IMR-90 (cell line): Measurements from ENCODE around the gene GRK5. TPM values are rescaled to one million over a fixed set of nuclear protein-coding genes. Genes with fewer than 3 reads are reported as not detected.

Experiments
- ATAC-seq: fragments of 200-7000 bp; cut with Tn5 transposase; 2 replicates; pipeline ENCODE4 v1.9.1; 2020; ENCODE audit warnings: low read depth, mild to moderate bottlenecking, moderate library complexity
- BruUV-seq: library from RNA; stranded (reverse); fragments of 400-500 nt; replicated peaks from 2 replicates; lab custom pipeline; 2021; lab: Mats Ljungman, UMichigan
- CTCF ChIA-PET: fragments of 300-600 bp; formaldehyde crosslinking; extraction: SDS; loops from one replicate; lab custom pipeline; 2021; ENCODE audit warnings: antibody characterized with exemption; lab: Yijun Ruan, JAX
- POLR2A ChIA-PET: fragments of 300-600 bp; sonication (Branson Sonifier 250); formaldehyde crosslinking; loops from one replicate; lab custom pipeline; 2022; ENCODE audit warnings: antibody characterized with exemption; ENCODE audit not compliant: unreplicated experiment; lab: Charles Lee
- DNase-seq: peaks from one replicate; pipeline ENCODE4 v3.0.0; 2013
- H2AFZ ChIP-seq: replicated peaks from 2 replicates; pipeline ENCODE3; 2013; ENCODE audit warnings: low read length, mild to moderate bottlenecking; ENCODE audit not compliant: poor library complexity
- H2AK5ac ChIP-seq: 2 replicates; pipeline ENCODE4 v1.6.1; 2013; ENCODE audit warnings: low read depth, low read length, inconsistent platforms
- H2AK9ac ChIP-seq: replicated peaks from 2 replicates; pipeline ENCODE3; 2013; ENCODE audit warnings: mild to moderate bottlenecking, low read depth, low read length, moderate library complexity; ENCODE audit not compliant: poor library complexity
- H2BK120ac ChIP-seq: 2 replicates; pipeline ENCODE4 v1.6.1; 2013; ENCODE audit warnings: low read depth, low read length, inconsistent platforms
- H2BK15ac ChIP-seq: 3 replicates; pipeline ENCODE4 v1.6.1; 2013; ENCODE audit warnings: low read depth, low read length, inconsistent platforms
- H2BK20ac ChIP-seq: 2 replicates; pipeline ENCODE4 v1.6.1; 2013; ENCODE audit warnings: low read depth, mild to moderate bottlenecking, inconsistent platforms, low read length, moderate library complexity
- H2BK5ac ChIP-seq: 2 replicates; pipeline ENCODE4 v1.6.1; 2013; ENCODE audit warnings: mild to moderate bottlenecking, low read depth, low read length, inconsistent platforms; ENCODE audit not compliant: poor library complexity, severe bottlenecking
- H3K14ac ChIP-seq: replicated peaks from 2 replicates; pipeline ENCODE4 v1.6.1; 2013; ENCODE audit warnings: low read depth, low read length, inconsistent platforms
- H3K18ac ChIP-seq: 2 replicates; pipeline ENCODE4 v1.6.1; 2013; ENCODE audit warnings: low read depth, low read length, control low read depth
- H3K23ac ChIP-seq: 2 replicates; pipeline ENCODE4 v1.6.1; 2013; ENCODE audit warnings: low read depth, low read length, inconsistent platforms
- H3K27ac ChIP-seq: 2 replicates; pipeline ENCODE4 v1.5.1; 2013; ENCODE audit warnings: mild to moderate bottlenecking, control low read depth, low read length; ENCODE audit not compliant: insufficient read depth
- H3K27me3 ChIP-seq: 2 replicates; pipeline ENCODE4 v1.6.1; 2013; ENCODE audit warnings: low read length; ENCODE audit not compliant: control insufficient read depth, insufficient read depth
- H3K36me3 ChIP-seq: 2 replicates; pipeline ENCODE4 v1.6.1; 2013; ENCODE audit warnings: low read length, mixed read lengths; ENCODE audit not compliant: control insufficient read depth, insufficient read depth
- H3K4ac ChIP-seq: 2 replicates; pipeline ENCODE4 v1.6.1; 2013; ENCODE audit warnings: low read depth, low read length, inconsistent platforms
- H3K4me1 ChIP-seq: 2 replicates; pipeline ENCODE4 v1.6.1; 2013; ENCODE audit warnings: low read length, mixed read lengths; ENCODE audit not compliant: control insufficient read depth, insufficient read depth
- H3K4me2 ChIP-seq: 2 replicates; pipeline ENCODE4 v1.6.1; 2013; ENCODE audit warnings: low read depth, mild to moderate bottlenecking, control low read depth, low read length, moderate library complexity
- H3K4me3 ChIP-seq: 2 replicates; pipeline ENCODE4 v1.5.1; 2013; ENCODE audit warnings: low read depth, mild to moderate bottlenecking, control low read depth, low read length, moderate library complexity; ENCODE audit not compliant: insufficient read depth
- H3K56ac ChIP-seq: 2 replicates; pipeline ENCODE4 v1.6.1; 2013; ENCODE audit warnings: low read length, inconsistent platforms; ENCODE audit not compliant: insufficient read depth; ENCODE audit errors: extremely low read depth
- H3K79me1 ChIP-seq, 2 experiments: 2 replicates each; pipeline ENCODE4 v1.6.1; 2013; ENCODE audit warnings: low read length in 2 of 2, inconsistent platforms in 1 of 2, low read depth in 1 of 2
- H3K9ac ChIP-seq: 2 replicates; pipeline ENCODE4 v1.6.1; 2013; ENCODE audit warnings: low read depth, low read length, control low read depth
- H3K9me1 ChIP-seq: 2 replicates; pipeline ENCODE4 v1.6.1; 2013; ENCODE audit warnings: low read length, inconsistent platforms; ENCODE audit not compliant: insufficient read depth
- H3K9me3 ChIP-seq: 2 replicates; pipeline ENCODE4 v1.6.1; 2013; ENCODE audit warnings: low read length; ENCODE audit not compliant: control insufficient read depth, insufficient read depth
- H4K20me1 ChIP-seq: 2 replicates; pipeline ENCODE4 v1.6.1; 2013; ENCODE audit warnings: low read length, inconsistent platforms; ENCODE audit not compliant: insufficient read depth
- H4K5ac ChIP-seq: 2 replicates; pipeline ENCODE4 v1.6.1; 2013; ENCODE audit warnings: mild to moderate bottlenecking, low read depth, low read length, control low read depth
- H4K8ac ChIP-seq, 2 experiments: 2 replicates each; pipeline ENCODE4 v1.6.1; 2013; ENCODE audit warnings: low read depth in 2 of 2, low read length in 2 of 2, control low read depth in 1 of 2, inconsistent platforms in 1 of 2
- H4K91ac ChIP-seq: 2 replicates; pipeline ENCODE4 v1.6.1; 2013; ENCODE audit warnings: low read depth, low read length, inconsistent platforms; ENCODE audit not compliant: insufficient read depth
- CEBPB ChIP-seq: IDR thresholded peaks from 2 replicates; pipeline ENCODE4 v1.6.1; 2012; ENCODE audit warnings: low read depth, low read length, improper control_type of control experiment
- CHD1 ChIP-seq: IDR thresholded peaks from 2 replicates; pipeline ENCODE4 v1.6.1; 2012; ENCODE audit warnings: low read depth, low read length, improper control_type of control experiment
- FOS ChIP-seq: fragments of 150-350 bp; IDR thresholded peaks from 2 replicates; pipeline ENCODE4 v1.6.1; 2016; ENCODE audit warnings: low read depth, low read length
- MAFK ChIP-seq: IDR thresholded peaks from 2 replicates; pipeline ENCODE4 v1.6.1; 2012; ENCODE audit warnings: low read depth, low read length, improper control_type of control experiment
- MAZ ChIP-seq: IDR thresholded peaks from 2 replicates; pipeline ENCODE4 v1.6.1; 2012; ENCODE audit warnings: low read depth, mild to moderate bottlenecking, low read length, improper control_type of control experiment, moderate library complexity, borderline replicate concordance
- MXI1 ChIP-seq: IDR thresholded peaks from 2 replicates; pipeline ENCODE4 v1.6.1; 2012; ENCODE audit warnings: low read depth, mild to moderate bottlenecking, low read length, moderate library complexity, borderline replicate concordance
- NFE2L2 ChIP-seq: fragments of 150-350 bp; IDR thresholded peaks from 2 replicates; pipeline ENCODE4 v1.6.1; 2016; ENCODE audit warnings: low read depth, mild to moderate bottlenecking, low read length
- POLR2A ChIP-seq: IDR thresholded peaks from 2 replicates; pipeline ENCODE4 v1.6.1; 2012; ENCODE audit warnings: mild to moderate bottlenecking, low read depth, low read length
- RAD21 ChIP-seq: IDR thresholded peaks from 2 replicates; pipeline ENCODE4 v1.6.1; 2012; ENCODE audit warnings: low read length, improper control_type of control experiment
- RCOR1 ChIP-seq: IDR thresholded peaks from 2 replicates; pipeline ENCODE4 v1.6.1; 2012; ENCODE audit warnings: mild to moderate bottlenecking, low read length, improper control_type of control experiment; ENCODE audit not compliant: insufficient replicate concordance
- RFX5 ChIP-seq: IDR thresholded peaks from 2 replicates; pipeline ENCODE4 v1.8.0; 2012; ENCODE audit warnings: low read depth, mild to moderate bottlenecking, low read length, moderate library complexity
- SMC3 ChIP-seq: fragments of 150-350 bp; IDR thresholded peaks from 2 replicates; pipeline ENCODE4 v1.6.1; 2016; ENCODE audit warnings: low read depth, mild to moderate bottlenecking, antibody characterized with exemption, low read length, moderate library complexity
- WGBS, 2 experiments: methylation state at CpG; one replicate each; pipeline versions ENCODE4 v1.1.5 to v1.1.7; 2013; ENCODE audit warnings: missing lambda C conversion rate in 2 of 2; ENCODE audit not compliant: insufficient read length in 1 of 2; ENCODE audit errors: extremely low coverage in 2 of 2; 5-methylcytosine and 5-hydroxymethylcytosine counted together
- dilution Hi-C: fragments of 300-500 bp; cut with HindIII; formaldehyde crosslinking; loops from one replicate; pipeline ENCODE4 v1.14.3; 2018; ENCODE audit warnings: low sequenced_read_pairs; ENCODE audit not compliant: unreplicated experiment
- in situ Hi-C: fragments of 300-500 bp; cut with MboI; formaldehyde crosslinking; loops from 3 replicates; pipeline ENCODE4 v1.14.3; 2019; ENCODE audit warnings: low sequenced_read_pairs, inconsistent platforms, mixed read lengths
- intact Hi-C: fragments of 100-400 bp; cut with micrococcal nuclease; formaldehyde crosslinking; loops from 2 replicates; pipeline ENCODE4 v1.10.0; 2022
- polyA plus RNA-seq, 3 experiments: library from polyadenylated mRNA; depleted of rRNA; stranded (reverse); fragments of >200 nt; gene quantifications; 2 replicates each; pipeline ENCODE4 v1.2.3, GENCODE V29; 2012; ENCODE audit warnings: low replicate concordance in 1 of 3
- total RNA-seq: library from RNA; depleted of rRNA; stranded (reverse); fragments of >200 nt; gene quantifications from 2 replicates; pipeline ENCODE4 v1.2.3, GENCODE V29; 2012
- TF ChIP-seq, protein P1 (sequence below): fragments of 150-350 bp; IDR thresholded peaks from 2 replicates; pipeline ENCODE4 v1.6.1; 2016; ENCODE audit warnings: low read depth, mild to moderate bottlenecking, low read length, moderate library complexity, borderline replicate concordance
- TF ChIP-seq, protein P2 (sequence below): fragments of 150-350 bp; IDR thresholded peaks from 2 replicates; pipeline ENCODE4 v1.6.1; 2017; ENCODE audit warnings: mild to moderate bottlenecking, antibody characterized with exemption, low read length, low read depth
- TF ChIP-seq, protein P3 (sequence below): conservative IDR thresholded peaks from 2 replicates; pipeline ENCODE4 v1.5.1; 2012; ENCODE audit warnings: mild to moderate bottlenecking, low read depth, low read length, improper control_type of control experiment

The GRK5 gene
- total and polyA plus RNA-seq, 2 of the 4 experiments (the other 2 are of a cell fraction): 12.9 to 16.3 TPM

DNA sequence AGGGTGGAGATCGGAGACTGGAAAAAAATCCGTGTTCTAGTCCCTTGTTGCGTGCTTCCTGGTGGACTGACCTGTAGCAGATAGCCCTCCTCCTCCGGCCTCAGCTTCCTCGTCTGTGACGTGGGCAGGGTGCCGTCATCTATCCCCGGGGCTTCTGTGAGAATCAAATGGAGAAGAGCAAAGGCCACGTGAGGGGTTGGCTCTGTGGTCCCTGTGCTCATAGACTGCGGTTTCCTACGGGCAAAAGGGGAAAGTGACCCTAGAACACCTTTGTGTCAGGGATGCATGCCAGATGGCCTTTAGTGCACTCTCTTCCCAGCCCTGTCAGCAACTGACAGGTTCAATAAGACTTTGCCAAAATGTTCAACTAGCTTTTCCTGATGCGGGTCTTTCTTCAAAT, 33.7 kb downstream of the GRK5 start:
- Histone ChIP-seq H3K4me2 (no peak overlapping the region), H4K8ac (no peak overlapping the region), H4K5ac (no peak overlapping the region), H3K23ac (no peak overlapping the region), H2AFZ (no peak overlapping the region), H2BK15ac (no peak overlapping the region), H4K20me1 (peaks cover 44% of the 10 kb centered on the region), H2BK120ac (no peak overlapping the region), H3K4me3 (no peak overlapping the region), H3K4ac (no peak overlapping the region), H3K14ac (no peak overlapping the region), H3K18ac (no peak overlapping the region), H3K4me1 (peaks cover 18% of the 10 kb centered on the region), H3K27ac (no peak overlapping the region), H2AK9ac (no peak overlapping the region), H3K56ac (no peak overlapping the region), H2AK5ac (no peak overlapping the region), H3K36me3 (peaks cover 5% of the 10 kb centered on the region; the same call in 1 of the 2 replicates), H3K27me3 (no peaks in the 10 kb centered on the region), H2BK20ac (peak overlapping the region; percentile 18; the same call in 1 of the 2 replicates), H4K91ac (no peak overlapping the region), H3K79me1 (peaks cover 29 to 71% of the 10 kb centered on the region in 2 experiments), H2BK5ac (no peak overlapping the region), H3K9me3 (no peaks in the 10 kb centered on the region), H3K9ac (no peak overlapping the region), H3K9me1 (peaks cover 12% of the 10 kb centered on the region; the same call in 1 of the 2 replicates)
- POLR2A ChIA-PET: no interaction called here
- dilution Hi-C loops (no loop called here), intact Hi-C loops (no loop called here), in situ Hi-C loops (no loop called here)
- DNase-seq: no peak
- WGBS, 2 experiments: 80% methylated on average over 1 of the region's 12 CpGs; no CpG with 5 or more reads in 1 of the 2 experiments
- TF ChIP-seq RCOR1 (no peak), FOS (no peak), RAD21 (no peak), CEBPB (no peak), CHD1 (no peak), MAZ (no peak), POLR2A (no peak), RFX5 (no peak), MXI1 (no peak), MAFK (no peak), SMC3 (no peak), NFE2L2 (no peak)
- TF ChIP-seq, protein P1, sequence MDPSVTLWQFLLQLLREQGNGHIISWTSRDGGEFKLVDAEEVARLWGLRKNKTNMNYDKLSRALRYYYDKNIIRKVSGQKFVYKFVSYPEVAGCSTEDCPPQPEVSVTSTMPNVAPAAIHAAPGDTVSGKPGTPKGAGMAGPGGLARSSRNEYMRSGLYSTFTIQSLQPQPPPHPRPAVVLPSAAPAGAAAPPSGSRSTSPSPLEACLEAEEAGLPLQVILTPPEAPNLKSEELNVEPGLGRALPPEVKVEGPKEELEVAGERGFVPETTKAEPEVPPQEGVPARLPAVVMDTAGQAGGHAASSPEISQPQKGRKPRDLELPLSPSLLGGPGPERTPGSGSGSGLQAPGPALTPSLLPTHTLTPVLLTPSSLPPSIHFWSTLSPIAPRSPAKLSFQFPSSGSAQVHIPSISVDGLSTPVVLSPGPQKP: no peak
- TF ChIP-seq, protein P2, sequence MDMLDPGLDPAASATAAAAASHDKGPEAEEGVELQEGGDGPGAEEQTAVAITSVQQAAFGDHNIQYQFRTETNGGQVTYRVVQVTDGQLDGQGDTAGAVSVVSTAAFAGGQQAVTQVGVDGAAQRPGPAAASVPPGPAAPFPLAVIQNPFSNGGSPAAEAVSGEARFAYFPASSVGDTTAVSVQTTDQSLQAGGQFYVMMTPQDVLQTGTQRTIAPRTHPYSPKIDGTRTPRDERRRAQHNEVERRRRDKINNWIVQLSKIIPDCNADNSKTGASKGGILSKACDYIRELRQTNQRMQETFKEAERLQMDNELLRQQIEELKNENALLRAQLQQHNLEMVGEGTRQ: no peak
- TF ChIP-seq, protein P3, sequence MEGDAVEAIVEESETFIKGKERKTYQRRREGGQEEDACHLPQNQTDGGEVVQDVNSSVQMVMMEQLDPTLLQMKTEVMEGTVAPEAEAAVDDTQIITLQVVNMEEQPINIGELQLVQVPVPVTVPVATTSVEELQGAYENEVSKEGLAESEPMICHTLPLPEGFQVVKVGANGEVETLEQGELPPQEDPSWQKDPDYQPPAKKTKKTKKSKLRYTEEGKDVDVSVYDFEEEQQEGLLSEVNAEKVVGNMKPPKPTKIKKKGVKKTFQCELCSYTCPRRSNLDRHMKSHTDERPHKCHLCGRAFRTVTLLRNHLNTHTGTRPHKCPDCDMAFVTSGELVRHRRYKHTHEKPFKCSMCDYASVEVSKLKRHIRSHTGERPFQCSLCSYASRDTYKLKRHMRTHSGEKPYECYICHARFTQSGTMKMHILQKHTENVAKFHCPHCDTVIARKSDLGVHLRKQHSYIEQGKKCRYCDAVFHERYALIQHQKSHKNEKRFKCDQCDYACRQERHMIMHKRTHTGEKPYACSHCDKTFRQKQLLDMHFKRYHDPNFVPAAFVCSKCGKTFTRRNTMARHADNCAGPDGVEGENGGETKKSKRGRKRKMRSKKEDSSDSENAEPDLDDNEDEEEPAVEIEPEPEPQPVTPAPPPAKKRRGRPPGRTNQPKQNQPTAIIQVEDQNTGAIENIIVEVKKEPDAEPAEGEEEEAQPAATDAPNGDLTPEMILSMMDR: no peak
- no peak for ATAC-seq
- no TSS peak for BruUV-seq
- CTCF ChIA-PET: interaction anchor here (1.0 kb wide), 1 partner anchor 35 kb away, joined by 3 read pairs; no protein-coding TSS in a partner anchor
